Stimulated activated CD4-positive, alpha-beta T cell treated with anti-CD3 and anti-CD28 coated beads, TNF-alpha, amount 100 ng/mL, for 48 hours (primary cell): Measurements from ENCODE around the gene SH2D3C.

Source experiments
- DNase-seq, 3 donors: peaks; one replicate each; pipeline ENCODE4 v3.0.0-alpha.2; 2020; ENCODE audit warnings: low read depth in 3 of 3

The SH2D3C gene

DNA sequence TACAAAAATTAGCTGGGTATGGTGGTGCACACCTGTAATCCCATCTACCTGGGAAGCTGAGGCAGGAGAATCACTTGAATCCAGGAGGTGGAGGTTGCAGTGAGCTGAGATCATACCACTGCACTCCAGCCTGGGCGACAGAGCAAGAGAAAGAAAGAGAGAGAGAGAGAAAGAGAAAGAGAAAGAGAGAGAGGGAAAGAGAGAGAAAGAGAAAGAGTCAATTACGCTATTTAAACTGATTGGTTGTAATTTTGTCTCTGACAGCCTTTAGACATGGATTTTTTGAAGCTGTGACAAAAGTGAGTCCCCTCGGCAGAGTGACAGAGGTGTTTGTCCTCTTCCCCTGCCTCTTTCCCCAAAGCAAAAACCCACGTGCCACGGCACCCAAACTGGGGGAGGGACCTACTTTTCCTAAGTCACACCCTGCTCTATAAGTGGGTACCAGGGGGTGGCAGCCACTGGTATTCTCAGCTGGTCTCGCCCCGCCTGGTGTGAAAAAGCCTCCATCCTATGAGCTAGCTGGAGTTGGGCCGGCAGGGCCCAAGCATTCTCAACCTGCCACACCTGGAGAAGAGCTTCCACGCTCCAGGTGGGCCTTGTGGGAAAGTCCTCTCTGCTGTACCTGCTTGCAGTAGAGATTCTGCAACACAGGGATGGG, 75.0 kb downstream of the SH2D3C start:
- no peak for DNase-seq

DNA sequence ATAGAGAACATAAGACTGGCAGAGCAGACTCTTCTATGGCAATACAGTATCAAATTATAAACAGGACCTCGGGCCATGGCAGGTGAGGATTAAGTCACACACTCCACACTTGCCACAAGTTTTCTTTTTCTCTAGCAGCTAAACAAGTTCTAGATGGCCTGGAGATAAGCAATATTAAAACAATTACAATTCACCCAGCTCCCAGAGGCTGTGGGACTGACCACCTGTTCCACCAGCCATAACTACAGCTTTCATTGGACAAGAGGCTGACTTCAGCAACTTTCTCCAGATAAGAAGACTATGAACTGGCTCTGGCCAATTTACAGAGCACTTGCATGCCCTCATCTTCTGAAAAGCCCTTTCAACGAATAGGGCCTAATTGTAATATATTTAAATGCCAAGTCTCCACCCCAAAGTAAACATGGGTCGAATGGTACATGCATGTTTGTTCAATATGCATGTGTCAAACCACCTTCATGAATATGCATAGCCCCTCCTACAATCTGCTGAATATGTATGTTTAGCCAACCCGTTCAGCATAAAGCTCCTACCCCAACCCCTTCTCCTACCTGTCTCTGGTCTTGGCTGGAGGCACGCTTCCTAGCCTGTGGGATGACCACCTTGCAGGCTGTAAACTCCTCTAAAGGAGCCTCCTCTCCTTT, 77.7 kb downstream of the SH2D3C start:
- DNase-seq: no peak

DNA sequence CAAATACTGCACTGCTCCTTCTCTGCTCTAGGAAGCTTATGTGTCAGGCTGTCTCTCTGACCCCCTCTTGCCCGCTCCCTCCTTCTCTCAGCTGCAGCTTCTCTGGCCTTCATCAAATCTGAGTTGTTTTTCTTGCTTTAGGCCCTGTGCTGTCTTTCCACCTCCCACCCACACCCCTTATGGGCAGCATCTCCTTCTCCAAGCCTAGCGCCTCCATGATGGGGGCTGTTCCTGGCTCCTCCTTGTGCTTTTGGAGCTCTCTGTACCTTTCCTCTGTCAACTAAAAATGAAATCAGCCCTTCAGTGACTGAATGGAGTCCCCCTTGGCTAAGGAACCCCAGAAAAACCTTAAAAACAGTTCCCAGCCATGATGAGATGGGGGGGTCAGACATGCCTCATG, 78.3 kb downstream of the SH2D3C start:
- DNase-seq: no peak

DNA sequence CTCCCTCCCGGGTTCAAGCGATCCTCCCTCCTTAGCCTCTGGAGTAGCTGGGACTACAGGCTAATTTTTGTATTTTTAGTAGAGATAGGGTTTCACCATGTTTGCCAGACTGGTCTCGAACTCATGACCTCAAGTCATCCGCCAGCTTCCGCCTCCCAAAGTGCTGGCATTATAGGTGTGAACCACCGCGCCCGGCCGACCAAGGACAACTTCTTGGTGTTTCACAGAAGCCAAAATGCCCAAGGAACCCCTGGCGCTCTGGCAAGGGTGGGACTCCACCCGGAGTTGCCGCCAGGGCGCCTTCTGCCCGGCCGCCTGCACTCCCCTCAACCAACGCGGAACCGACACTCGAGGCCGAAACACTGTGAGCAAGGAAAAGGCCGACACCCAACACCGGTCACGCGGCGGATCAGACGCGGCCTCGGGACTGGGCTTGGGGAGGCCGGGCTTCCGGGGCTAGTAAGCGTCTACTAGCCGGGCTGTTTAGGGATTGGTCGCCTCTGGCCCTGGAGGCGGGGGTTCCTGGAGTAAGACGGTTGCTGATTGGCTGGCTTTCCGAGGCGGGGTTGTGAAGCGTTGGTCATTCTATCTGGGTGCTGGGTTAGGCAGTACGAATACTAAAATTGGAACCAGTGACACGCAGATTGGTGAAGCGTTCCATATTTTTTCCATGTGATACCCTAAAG, 79.3 kb downstream of the SH2D3C start:
- peak; percentile 81 to 82 (median 81) for DNase-seq

DNA sequence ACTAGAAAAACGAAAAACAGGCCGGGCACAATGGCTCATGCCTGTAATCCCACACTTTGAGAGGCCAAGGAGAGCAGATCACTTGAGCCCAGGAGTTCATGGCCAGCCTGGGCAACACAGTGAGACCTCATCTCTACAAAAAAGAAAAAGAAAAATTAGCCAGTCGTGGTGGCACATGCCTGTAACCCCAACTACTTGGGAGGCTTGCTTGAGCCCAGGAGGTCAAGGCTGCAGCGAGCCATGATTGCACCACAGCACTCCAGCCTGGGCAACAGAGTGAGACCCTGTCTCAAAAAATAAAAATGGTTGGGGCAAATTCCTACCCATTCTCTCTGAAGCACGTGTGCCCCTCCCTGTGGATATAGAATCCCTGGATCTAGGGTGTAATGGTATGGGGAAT, 80.1 kb downstream of the SH2D3C start:
- no peak for DNase-seq

DNA sequence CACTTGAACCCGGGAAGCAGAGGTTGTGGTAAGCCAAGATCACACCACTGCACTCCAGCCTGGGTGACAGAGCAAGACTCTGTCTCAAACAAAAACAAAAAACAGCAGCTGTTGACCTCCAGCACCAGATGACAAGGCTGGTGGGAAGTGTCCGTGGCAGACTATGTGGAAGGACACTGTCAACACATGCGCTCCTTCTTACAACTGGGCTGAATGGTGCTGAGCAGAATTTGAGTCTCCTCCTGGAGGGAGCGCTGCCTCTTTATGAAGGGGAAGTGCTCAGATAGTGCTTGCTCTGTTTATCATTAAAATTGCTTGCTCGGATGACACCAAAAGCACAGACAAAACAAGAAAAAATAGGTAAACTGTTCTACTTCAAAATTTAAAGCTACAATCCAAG, 80.9 kb downstream of the SH2D3C start:
- no peak for DNase-seq

DNA sequence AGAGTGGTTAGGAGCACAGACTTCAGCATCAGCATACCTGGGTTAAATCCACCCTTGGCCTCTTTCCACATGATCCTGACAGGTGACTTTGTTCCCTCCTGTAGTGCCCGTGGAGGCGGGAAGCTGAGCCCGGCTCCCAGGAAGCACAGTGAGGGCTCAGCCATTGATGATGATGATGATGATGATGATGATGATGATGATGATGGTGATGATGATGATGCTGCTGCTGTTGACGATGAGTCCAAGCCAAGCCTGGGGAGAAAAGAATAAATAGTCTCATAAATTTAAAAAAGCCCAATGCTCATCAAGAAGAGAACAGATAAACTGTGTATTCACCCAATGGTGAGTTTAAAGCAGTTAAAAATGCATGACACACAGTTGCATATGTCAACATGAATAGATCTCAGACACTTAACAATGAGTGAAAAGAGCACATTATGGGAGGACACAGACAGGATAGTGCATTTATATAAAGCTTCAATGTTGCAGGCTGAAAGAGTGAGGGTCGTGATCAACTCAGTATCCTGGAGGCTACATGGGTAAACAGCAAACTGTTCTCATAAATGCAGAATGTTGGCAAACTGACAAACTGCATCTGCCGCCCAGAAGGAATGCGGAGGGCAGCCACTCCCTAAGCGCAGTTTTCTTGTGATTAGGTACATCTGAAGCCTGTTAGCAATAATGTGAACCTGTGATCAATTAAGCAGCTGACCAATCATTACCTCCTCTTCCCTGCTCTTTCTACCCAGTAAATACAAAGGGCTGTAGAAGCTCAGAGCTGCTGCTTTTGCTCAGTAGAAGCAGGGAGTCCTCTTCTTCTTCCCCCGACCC, 83.4 kb downstream of the SH2D3C start:
- DNase-seq: no peak

DNA sequence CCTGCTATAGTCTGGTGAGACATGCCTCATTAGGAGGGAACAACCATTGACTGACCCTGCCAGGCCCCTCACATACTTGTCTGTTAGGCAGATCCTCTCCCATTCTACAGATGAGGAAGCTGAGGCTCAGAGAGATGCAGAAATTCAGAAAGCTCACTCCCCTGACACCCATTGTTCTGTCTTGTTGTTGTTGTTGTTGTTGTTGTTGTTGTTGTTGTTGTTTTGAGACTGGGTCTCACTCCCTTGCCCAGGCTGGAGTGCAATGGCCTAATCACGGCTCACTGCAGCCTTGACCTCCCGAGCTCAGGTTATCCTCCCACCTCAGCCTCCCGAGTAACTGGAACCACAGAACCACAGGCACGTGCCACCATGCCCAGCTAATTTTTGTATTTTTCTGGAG, 84.8 kb downstream of the SH2D3C start:
- DNase-seq: no peak

DNA sequence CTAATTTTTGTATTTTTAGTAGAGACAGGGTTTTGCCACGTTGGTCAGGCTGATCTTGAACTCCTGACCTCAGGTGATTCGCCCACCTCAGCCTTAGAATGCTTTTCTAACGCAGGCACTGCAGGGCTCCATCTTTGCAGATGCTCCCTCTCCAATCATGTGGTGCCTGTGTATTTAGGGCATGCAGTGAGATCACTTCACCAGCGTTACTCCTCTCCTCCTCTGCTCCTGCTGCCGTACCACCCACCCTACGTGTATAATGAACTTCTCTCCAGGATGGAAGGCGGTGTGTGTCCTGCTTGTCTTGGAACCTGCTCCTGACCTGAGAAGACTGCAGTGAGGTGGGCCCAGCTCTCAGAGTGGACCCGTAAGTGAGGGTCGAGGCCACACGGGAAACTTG, 85.3 kb downstream of the SH2D3C start:
- no peak for DNase-seq

DNA sequence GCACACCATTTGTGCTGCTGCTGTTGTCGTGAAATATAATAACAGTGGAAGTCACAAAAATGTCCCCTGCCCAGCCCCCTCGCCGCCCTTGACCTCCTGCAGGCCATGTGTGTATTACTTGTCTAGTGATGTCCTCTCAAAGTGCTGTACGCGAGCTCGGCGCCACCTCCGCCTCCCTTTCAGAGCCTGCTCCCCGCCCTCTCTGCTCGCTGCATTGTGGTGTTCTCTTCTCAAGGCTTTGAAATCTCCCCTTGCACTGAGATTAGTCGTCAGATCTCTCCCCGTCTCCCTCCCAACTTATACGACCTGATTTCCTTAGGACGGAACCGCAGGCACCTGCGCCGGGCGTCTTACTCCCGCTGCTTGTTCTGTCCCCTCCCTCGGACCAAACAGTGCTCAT, 86.4 kb downstream of the SH2D3C start:
- DNase-seq: no peak

DNA sequence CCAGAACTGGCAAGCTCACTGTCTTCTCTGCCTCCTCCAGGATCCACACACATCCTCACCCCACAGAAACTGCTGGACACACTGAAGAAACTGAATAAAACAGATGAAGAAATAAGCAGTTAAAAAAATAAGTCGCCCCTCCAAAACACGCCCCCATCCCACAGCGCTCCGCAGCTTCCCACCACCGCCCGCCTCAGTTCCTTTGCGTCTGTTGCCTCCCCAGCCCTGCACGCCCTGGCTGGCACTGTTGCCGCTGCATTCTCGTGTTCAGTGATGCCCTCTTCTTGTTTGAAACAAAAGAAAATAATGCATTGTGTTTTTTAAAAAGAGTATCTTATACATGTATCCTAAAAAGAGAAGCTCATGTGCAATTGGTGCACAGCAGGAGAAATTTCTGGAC, 87.7 kb downstream of the SH2D3C start:
- DNase-seq: no peak

DNA sequence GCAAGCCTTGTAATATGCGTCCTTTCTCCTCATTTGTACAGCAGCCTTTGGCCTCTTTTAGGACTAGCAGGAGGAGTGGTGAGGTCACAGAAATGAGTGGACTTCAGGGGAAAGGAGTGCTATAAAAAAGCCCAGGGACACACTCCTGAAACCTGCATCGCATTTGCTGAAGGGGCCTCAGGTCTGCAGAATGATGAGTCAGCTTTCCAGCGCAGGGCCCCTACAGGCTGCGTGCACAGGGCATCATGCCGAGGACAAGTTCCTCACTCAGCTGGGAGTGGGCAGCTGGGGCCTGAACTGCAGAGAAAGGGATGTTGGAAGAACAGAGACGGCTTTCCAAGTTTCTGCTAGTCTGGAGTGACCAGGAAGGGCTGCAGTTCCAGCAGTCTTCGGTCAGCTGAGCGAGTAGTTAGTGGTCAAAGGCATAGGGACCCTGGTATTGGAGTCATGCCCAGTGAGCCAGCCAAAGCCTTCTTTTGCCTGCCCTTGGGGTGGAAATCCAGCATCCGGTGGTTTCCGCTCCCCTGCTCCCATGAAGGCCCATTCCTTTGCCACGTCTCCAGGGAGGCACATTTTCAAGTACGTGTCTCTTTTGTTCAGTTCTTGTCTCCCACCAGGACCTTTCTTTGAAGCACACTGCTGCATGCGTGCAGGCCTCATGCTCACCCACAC, 89.0 kb downstream of the SH2D3C start:
- no peak for DNase-seq
